Stimulated activated CD4-positive, alpha-beta T cell treated with anti-CD3 and anti-CD28 coated beads, TNF-alpha, amount 100 ng/mL, for 4 hours (primary cell): ENCODE results near the gene UGT2B11.
"Not testable (repeated sequence)": the region's sequence is repeated elsewhere in the genome, so short reads cannot be mapped to it uniquely, and the experiment has no call there.

Source experiments
- DNase-seq, 3 experiments: peaks; one replicate each; pipeline ENCODE4 v3.0.0-alpha.2; 2020; ENCODE audit warnings: low read depth in 3 of 3

The UGT2B11 gene

DNA sequence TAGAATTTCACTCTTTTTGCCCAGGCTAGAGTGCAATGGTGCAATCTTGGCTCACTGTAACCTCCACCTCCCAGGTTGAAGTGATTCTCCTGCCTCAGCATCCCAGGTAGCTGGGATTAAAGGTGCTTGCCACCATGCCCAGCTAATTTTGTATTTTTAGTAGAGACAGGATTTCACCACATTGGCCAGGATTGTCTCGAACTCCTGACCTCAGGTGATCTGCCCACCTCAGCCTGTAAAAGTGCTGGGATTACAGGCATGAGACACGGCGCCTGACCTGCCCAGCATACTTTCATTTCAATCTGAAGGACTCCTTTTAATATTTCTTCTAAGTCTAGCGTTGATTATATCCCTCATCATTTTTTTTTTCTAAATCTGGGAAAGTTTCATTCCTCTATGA, 45.4 kb downstream of the UGT2B11 start:
- not testable (repeated sequence) for DNase-seq

DNA sequence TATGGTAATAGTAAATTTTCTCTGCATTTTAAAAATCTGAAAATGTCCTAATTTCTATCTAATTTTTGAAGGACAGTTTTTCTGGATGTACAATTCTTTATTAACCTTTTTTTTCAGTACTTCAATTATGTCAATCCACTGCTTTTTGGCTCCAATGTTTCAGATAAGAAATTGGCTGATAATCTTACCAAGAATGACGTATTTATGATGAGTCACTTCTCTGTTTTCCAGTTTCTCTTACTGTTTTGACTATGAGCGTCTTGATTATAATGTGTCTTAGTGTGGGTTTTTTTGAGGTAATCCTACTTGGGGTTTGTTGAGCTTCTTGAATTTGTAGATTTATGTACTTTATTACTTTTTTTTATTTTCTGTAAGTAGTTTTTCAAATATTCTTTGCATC, 47.2 kb downstream of the UGT2B11 start:
- DNase-seq = no peak

DNA sequence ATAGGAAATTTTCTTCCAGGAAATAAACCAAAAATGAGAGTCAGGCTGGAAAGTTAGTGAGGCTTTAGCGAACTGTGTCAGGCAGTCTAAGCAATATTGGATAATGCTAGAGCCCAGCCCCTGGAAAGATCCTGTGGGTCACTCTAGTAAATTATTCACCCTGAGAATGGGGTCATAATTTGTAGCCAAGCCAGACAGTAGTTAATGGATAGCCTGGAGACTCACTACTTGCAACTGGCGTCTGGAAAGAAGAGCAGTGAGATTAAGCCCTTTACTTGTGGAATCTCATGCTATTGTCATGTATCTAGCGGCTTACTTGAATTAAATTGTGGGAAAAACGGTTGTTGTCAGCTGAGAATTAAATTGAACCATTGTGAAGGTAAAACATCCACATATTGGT, 48.2 kb downstream of the UGT2B11 start:
- not testable (repeated sequence) for DNase-seq

DNA sequence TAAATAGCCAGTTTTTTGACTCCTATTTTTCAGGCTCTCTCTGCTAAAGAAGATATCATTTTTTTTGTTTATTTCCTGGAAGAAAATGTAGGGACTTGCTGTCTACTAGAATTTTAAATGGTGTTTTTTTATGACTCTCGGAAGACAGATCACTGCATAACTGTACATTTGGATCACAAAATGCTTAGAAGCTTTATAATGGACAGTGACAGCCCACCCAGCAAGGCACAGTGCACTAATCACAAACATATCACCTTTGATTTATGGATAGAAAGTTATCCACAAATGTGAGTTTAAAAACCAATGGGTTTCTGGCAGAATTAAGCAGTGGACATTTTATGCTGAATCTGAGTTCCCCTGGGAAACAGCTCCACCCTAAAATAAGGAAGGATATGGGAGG, 48.8 kb downstream of the UGT2B11 start:
- DNase-seq = not testable (repeated sequence)

DNA sequence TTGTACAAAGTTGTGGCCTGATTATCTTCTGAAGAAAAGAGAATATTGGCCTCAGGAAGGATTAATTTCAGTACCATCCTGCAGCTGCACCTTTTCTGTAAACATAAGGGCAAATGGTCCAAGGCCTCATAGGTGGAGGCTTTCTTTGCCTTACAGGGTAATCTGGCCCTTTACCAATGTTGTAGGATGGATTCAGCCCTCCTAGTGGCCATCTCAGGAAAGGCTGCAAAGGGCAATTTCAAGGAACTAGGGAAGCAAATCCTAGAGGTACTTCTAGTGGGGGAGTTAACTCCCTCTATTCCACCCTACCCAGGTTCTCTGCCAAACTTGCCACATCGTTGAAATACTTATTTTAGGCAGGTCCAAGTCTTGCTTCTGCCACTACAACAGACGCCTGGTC, 57.6 kb downstream of the UGT2B11 start:
- DNase-seq = no peak

DNA sequence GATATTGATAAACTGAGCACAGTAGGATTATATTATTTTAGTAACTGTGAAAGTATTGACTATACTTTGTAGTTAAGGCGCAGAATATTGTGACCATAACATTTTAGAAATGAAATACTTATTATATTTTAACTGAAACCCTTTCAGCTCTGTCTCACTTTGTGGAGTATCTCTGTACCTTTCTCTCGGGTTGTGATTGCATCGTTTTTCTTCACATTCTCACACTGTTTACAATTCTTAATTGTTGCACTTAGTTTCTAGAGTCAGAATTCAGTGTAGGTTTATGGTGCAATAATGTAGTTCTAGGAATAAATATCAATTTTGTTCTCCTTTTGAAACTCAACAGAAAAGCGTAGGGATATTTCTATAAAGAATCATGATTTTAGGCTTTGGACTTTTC, 60.5 kb downstream of the UGT2B11 start:
- no peak for DNase-seq
